ENCODE results near the gene PLVAP.
"Not testable (repeated sequence)": the region's sequence is repeated elsewhere in the genome, so short reads cannot be mapped to it uniquely, and the experiment has no call there.

Gene PLVAP

DNA sequence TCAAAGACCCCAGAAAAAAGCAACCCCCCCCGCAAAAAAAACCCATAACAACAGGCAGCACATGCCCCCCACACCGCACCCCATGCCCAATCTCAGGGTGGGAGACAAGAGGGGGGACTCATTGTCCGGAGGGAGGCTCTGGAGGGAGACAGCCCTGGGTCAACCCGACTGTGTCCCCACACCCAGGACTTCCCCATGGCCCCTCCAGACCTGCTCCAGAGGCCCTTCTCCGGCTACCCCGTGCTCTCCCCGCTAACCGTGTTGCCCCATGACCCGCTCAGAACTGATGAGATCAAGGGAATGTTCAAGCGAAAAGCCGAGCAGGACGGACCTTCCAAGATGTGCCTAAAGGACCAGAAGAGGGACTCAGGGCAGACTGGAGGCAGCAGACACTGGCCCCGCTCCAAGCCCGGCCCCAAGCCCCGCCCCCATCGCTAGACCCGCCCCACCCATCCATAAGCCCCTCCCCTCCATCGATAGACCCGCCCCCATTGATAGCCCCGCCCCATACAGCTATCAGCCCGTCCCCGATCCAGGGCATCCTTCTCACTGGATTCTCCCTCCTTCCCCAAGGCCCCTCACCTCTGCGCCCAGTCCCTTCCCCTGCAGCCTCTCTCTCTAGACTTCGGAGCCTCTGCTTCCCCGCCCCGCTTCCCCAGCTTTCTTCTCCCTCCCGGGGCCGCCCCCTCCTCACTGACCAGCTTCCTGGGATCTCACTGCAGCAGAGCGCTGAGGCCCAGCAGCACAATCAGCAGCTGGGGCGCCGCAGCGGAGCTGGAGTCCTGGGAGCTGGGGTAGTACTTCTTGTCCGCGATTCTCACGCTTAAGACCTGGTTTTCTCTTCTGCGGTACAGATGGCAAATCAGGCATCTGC is 26.1 kb upstream of the PLVAP start:
- FAIRE-seq = no peak
- no peak for DNase-seq (ENCODE audit: insufficient read length, low spot score)

DNA sequence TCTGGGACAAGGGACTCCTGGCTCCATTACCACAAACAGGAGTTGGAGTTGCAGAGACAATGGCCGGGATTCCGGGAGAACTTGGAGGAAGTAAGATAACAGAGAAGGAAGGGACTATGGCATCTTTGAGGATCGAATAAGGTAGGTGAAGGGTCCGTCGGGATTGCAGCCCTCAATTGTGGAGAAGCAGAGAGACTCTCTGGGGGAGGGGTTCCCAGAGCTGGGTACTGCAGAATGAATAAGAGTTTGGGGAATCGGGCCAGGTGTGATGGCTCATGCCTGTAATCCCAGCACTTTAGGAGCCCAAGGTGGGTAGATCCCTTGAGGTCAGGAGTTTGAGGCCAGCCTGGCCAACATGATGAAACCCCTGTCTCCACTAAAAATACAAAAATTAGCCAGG is 24.5 kb upstream of the PLVAP start:
- DNase-seq (ENCODE audit: insufficient read length, low spot score) = no peak
- no peak for FAIRE-seq

- DNase-seq (ENCODE audit: insufficient read length, low spot score) (no peak), FAIRE-seq (no peak)
These were observed 21.9 kb upstream of the PLVAP start for GRCh38 chr19:17398902-17399527.

- DNase-seq (ENCODE audit: insufficient read length, low spot score) (no peak), FAIRE-seq (peak; percentile 38)
These were observed 17.8 kb upstream of the PLVAP start for GRCh38 chr19:17394891-17395415.

- no peak for FAIRE-seq
- DNase-seq (ENCODE audit: insufficient read length, low spot score) = no peak
These were observed 16.8 kb upstream of the PLVAP start, which contains the start of gene CCDC194 for GRCh38 chr19:17393914-17394313. Gene CCDC194, minus strand, starts transcription at chr19:17394196. Its CDS starts 38 bp downstream, at chr19:17394158.

DNA sequence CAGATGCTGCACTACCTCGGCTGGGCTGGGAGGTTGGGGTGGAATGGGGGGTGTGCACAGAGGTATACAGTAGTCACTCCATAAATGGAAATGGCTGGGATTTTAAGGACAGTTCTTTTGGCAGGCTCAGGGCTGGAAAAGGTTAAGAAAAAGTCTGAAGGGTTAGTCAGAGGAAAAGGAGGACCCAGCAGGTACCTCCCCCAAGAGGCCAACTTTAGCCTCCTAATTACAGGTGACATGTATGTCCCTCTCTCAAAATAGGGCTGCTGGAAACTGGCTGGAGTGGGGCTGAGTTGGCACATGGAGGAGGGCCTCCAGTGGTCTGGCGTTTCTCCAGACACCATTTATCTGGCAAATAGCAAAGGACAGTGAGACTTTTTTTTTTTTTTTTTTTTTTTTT is 15.9 kb upstream of the PLVAP start:
- no peak for FAIRE-seq

DNA sequence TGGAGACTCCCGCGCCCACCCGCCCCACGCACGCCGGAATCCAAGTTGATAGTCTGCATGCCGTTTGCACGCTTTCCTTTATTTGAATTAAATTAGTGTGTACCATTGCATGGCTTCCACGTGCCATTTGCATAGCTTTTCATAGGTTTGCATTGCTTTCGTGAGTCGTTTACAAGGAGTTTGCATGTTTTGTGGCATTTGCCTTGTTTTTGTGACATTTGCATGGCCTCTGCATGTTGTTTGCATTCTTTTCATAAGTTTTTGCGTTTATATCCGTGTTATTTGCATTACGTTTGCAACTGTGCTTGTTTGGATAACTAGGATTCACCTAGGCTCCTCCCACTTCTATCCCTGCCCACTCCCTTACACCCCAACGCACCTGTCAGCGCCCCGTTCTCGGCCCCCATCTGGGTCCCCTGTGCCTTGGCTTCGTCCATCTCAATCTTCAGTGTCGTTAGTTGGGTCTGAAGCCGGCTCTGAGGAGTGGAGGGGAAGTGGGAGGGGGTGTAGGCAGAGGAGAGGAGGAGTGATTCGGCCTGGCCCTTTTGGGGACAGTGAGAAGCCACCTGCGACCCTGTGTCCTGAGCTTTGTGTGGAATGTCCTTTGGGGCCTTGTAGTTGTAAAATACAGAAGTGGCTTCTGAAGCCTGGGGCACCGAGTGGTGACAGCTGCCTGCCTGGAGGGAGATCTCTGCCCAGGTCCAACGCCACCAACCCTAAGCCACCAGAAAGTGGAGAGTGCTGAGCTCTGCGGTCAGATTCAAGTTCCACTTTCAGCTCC is 14.4 kb upstream of the PLVAP start:
- no peak for DNase-seq (ENCODE audit: insufficient read length, low spot score)
- peak; percentile 4 for FAIRE-seq

More for the DNA sequence above, 15.9 kb upstream of the PLVAP start:
- DNase-seq (ENCODE audit: insufficient read length, low spot score) = no peak

DNA sequence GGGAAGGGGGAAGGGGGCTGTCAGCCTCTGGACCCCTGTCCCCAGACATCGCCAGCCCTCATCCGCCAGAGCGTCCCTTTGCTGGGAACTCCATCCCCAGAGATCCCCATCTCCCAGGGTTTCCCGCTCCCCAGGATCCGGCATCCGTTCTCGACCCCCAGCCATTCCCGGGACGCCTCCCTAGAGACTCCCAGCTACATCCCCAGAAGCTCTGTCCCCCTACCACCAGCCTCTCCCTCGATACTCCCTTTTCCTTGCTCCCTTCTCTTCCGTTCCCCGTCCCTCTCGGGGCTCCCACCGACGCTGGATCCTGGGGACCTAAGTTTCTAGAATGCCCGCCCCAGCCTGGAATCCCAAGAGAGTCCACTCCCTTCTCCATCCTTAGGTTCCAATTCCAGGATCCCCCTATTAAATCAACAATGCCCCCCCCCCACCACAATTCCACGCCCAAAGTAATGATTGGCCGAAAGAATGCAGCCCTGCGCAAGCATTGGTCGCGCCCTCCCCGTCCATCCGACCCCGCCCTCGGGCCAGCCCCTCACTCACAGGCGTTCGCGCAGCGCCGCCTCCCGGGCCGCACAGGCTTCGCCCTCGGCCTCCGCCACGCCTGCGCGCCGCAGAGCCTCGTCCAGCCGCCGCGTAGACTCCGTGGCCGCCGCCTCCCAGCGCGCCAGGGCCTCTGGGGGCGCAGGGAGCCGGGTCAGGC is 13.7 kb upstream of the PLVAP start:
- FAIRE-seq (peak; percentile 98), DNase-seq (ENCODE audit: insufficient read length, low spot score) (peak; percentile 96)

- DNase-seq (ENCODE audit: insufficient read length, low spot score) (no peak), FAIRE-seq (no peak)
These were observed 13.0 kb upstream of the PLVAP start for GRCh38 chr19:17389957-17390664.

- DNase-seq (ENCODE audit: insufficient read length, low spot score) (no peak), FAIRE-seq (no peak)
These were observed 12.1 kb upstream of the PLVAP start for GRCh38 chr19:17389288-17389687.

GRCh38 chr19:17385878-17386611 is 8.9 kb upstream of the PLVAP start:
- FAIRE-seq (no peak), DNase-seq (ENCODE audit: insufficient read length, low spot score) (peak; percentile 66)

DNA sequence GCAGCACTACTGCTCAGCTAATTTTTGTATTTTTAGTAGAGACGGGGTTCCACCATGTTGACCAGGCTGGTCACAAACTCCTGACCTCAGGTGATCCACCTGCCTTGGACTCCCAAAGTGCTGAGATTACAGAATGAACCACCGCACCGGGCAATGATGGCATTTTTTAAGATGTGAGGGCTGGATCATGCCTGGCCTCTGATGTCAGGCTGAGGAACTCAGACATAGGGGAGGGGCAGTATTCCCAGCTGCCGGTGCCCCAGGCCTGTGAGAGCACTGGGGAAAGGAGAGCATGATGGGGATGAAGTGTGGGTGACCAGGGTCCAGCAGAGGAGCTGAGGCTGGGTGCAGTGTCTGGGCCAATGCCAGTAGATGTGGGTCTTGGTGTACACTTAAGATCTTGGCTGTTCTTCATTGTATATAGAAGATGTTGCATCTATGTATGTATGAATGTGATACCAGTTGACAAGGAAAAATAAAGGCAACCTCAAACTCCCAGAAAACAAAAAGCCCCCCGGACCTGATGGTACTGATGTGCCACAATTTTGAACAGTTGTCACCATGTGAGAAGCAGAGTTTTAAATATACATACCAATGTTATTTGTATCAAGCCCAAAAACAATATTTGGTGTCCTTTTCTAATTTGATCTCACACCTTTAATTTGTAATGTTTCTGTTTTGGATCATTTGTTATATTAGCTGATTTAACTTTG is 3.4 kb upstream of the PLVAP start:
- no peak for FAIRE-seq

GRCh38 chr19:17379221-17379631 is 2.1 kb upstream of the PLVAP start:
- DNase-seq (ENCODE audit: insufficient read length, low spot score) (no peak), FAIRE-seq (no peak)

More for the DNA sequence above, 3.4 kb upstream of the PLVAP start:
- no peak for DNase-seq (ENCODE audit: insufficient read length, low spot score)

- FAIRE-seq = no peak
- DNase-seq (ENCODE audit: insufficient read length, low spot score) = no peak
These were observed 1.1 kb upstream of the PLVAP start for GRCh38 chr19:17378271-17378670.

DNA sequence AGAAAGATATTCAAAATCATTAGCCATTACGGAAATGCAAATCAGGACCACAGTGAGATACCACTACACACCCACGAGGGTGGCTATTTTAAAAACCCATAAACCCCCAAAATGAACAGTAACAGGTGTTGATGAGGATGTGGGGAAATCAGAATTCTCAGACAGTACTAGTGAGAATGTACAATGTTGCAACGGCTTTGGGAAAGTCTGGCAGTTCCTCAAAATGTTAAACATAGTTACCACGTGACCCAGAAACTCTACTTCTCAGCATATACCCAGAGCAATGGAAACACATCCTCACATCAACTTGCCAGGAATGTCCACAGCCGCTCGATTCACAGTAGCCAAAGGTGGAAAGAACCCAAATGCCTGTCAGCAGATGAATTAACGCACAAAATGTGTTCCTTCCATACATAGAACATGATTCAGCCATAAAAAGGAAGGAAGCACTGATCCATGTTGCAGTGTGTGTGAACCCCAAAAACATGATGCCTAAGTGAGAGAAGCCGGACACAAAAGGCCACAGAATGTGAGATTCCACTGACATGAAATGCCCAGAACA is 7.0 kb downstream of the PLVAP start:
- FAIRE-seq (no peak), DNase-seq (ENCODE audit: insufficient read length, low spot score) (no peak)

DNA sequence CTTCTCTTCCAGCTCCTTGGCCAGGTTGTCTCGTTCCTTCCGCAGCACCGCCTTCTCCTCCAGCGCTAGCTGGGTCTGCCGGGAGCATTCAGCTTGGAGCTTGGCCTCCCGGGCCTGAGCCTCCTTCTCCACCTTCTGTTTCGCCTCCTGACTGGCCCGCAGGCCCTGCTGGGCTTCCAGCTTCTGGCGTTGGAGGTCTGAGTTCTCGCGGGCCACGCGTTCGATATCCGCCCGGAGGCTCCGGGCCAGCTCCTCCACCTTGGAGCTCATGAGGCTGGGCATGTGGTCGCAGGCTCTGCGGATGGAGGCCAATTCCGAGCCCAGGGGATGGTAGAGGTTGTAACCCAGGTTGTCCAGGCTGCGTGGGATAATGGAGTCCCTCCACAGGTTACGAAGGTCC is 11.8 kb downstream of the PLVAP start:
- no peak for FAIRE-seq
- DNase-seq (ENCODE audit: insufficient read length, low spot score) = no peak

DNA sequence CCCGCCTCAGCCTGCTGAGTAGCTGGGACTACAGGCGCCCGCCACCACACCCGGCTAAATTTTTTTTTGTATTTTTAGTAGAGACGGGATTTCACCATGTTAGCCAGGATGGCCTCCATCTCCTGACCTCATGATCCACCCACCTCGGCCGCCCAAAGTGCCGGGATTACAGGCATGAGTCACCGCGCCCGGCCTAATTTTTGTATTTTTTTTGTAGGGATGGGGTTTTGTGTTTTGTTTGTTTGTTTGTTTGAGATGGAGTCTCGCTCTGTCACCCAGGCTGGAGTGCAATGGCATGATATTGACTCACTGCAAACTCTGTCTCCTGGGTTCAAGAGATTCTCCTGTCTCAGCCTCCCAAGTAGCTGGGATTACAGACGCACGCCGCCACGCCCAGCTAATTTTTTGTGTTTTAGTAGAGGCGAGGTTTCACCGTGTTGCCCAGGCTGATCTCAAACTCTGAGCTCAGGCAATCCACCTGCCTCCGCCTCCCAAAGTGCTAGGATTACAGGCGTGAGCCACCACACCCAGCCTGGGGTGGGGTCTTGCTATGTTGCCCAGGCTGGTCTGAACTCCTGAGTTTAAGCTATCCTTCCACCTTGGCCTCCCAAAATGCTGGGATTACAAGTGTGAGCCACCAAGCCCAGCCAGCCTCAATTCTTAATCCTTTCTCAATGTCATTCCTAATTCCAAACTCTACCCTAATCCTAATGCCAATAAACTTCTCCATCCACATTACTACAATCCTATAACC is 13.1 kb downstream of the PLVAP start:
- FAIRE-seq; DNase-seq (ENCODE audit: insufficient read length, low spot score): not testable (repeated sequence)
